GM13976 (cell line): ENCODE results near the gene SLC16A4.
"Not testable (repeated sequence)": the region's sequence is repeated elsewhere in the genome, so short reads cannot be mapped to it uniquely, and the experiment has no call there.

ENCODE experiments used
- DNase-seq: peaks from one replicate; pipeline ENCODE4 v3.0.0; 2012; ENCODE audit warnings: low spot score
- CTCF ChIP-seq: IDR thresholded peaks from 2 replicates; pipeline ENCODE4 v1.5.1; 2012; ENCODE audit warnings: borderline replicate concordance, mild to moderate bottlenecking; ENCODE audit not compliant: insufficient read depth; ENCODE audit errors: extremely low read depth, missing control alignments, control extremely low read depth
- in situ Hi-C: fragments of 300-500 bp; cut with MboI; formaldehyde crosslinking; loops from one replicate; pipeline ENCODE4 v1.12.0; 2022; ENCODE audit warnings: low sequenced_read_pairs, mixed read lengths, inconsistent platforms; ENCODE audit not compliant: unreplicated experiment

The SLC16A4 gene

GRCh38 chr1:110390692-110391245 is at the start of gene SLC16A4:
Gene SLC16A4 (minus strand): TSS chr1:110391026. CDS start chr1:110389323, 1,703 bp downstream.
- TF ChIP-seq CTCF, result no peak
- DNase-seq, result no peak
- in situ Hi-C loops, result no loop called here

GRCh38 chr1:110439873-110440272 is 49.0 kb upstream of the SLC16A4 start:
- DNase-seq, in situ Hi-C loops: not testable (repeated sequence)

GRCh38 chr1:110438893-110439292 is 48.1 kb upstream of the SLC16A4 start:
- no peak for DNase-seq
- TF ChIP-seq CTCF, result no peak
- in situ Hi-C loops, result no loop called here

GRCh38 chr1:110437645-110438299 is 46.9 kb upstream of the SLC16A4 start:
- in situ Hi-C loops, result not testable (repeated sequence)

GRCh38 chr1:110436635-110437034 is 45.8 kb upstream of the SLC16A4 start:
- no peak for TF ChIP-seq CTCF
- in situ Hi-C loops, result no loop called here

More at GRCh38 chr1:110437645-110438299, 46.9 kb upstream of the SLC16A4 start:
- not testable (repeated sequence) for DNase-seq

GRCh38 chr1:110434946-110435345 is 44.1 kb upstream of the SLC16A4 start:
- in situ Hi-C loops, result no loop called here
- no peak for TF ChIP-seq CTCF
- DNase-seq, result no peak

More at GRCh38 chr1:110436635-110437034, 45.8 kb upstream of the SLC16A4 start:
- no peak for DNase-seq

- DNase-seq, result no peak
- TF ChIP-seq CTCF, result no peak
- in situ Hi-C loops, result no loop called here
These were observed 43.0 kb upstream of the SLC16A4 start for GRCh38 chr1:110433803-110434202.

- DNase-seq, result no peak
- TF ChIP-seq CTCF, result no peak
- in situ Hi-C loops, result no loop called here
These were observed 42.4 kb upstream of the SLC16A4 start for GRCh38 chr1:110433213-110433612.
